ENCODE data around the gene ACD.
A peak's percentile ranks its signal among the peaks of the same experiment; 100 is the strongest.

The ACD gene

DNA sequence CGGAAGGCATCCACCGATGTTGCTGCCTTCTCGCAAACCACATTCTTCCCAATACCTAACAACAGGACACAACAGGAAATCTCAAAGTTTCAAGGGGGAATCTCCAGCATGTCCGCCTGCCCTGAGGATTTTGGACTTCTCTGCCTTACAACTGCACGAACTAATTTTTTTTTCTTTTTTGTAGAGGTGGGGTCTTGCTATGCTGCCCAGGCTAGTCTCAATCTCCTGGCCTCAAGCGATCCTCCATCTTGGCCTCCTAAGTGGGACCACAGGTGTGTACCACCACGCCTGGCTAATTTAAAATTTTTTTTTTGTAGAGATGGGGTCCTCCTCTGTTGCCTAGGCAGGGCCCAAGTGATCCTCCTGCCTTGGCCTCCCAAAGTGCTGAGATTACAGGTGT, 15.9 kb upstream of the ACD start:
- DNase-seq (ENCODE audit: low spot score) = no peak

DNA sequence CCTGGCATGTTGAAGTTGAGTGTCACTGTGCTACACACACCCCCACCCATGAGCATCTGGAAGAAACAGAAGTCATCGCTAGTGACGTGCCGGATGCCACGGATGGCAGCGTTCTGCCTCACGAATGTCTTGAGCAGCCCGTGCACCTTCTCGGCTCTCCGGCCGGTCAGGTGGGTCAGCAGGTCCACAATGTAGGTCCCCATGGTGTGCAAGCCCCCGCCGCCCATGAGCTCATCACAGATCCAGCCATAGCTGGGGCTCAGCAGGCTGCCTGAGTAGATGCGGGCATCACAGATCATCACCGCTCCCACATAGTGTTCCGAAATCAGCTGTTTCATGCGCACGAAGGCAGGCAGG, 15.5 kb upstream of the ACD start:
- DNase-seq (ENCODE audit: low spot score) = no peak

DNA sequence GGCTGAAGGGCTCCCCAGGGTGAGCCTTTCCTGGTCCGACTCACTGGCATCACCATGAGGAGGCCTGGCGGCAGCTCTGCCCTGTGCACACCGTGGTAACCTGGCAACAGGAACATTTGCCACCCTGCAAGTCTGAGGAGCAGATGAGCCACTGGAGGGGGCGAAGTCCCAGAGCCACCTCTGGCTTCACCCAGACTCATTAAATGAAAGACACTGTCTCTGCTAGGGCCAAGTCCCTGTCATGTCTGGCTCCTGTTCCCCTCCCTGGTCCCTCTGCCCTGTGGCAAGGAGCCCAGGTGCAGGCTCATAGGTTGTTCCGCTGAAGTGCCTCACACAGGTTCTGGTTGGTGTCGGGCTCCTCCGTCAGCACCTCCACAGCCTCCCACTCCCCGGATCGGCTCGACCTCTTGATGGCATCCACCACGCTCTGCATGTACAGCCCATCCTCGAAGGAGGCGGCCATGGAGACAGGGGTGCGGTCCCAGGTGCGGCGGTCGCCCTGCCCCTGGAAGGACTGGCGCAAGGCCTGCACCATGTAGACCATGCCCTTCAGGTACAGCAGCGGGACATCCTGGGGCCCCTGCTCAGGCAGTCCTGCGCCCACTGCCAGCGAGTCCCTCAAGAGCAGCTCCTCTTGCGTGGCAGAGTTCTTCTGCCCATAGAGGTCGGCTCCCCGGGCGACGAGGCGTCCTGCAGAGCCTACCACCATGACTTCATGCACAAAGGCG, 15.0 kb upstream of the ACD start:
- DNase-seq (ENCODE audit: low spot score) = no peak

DNA sequence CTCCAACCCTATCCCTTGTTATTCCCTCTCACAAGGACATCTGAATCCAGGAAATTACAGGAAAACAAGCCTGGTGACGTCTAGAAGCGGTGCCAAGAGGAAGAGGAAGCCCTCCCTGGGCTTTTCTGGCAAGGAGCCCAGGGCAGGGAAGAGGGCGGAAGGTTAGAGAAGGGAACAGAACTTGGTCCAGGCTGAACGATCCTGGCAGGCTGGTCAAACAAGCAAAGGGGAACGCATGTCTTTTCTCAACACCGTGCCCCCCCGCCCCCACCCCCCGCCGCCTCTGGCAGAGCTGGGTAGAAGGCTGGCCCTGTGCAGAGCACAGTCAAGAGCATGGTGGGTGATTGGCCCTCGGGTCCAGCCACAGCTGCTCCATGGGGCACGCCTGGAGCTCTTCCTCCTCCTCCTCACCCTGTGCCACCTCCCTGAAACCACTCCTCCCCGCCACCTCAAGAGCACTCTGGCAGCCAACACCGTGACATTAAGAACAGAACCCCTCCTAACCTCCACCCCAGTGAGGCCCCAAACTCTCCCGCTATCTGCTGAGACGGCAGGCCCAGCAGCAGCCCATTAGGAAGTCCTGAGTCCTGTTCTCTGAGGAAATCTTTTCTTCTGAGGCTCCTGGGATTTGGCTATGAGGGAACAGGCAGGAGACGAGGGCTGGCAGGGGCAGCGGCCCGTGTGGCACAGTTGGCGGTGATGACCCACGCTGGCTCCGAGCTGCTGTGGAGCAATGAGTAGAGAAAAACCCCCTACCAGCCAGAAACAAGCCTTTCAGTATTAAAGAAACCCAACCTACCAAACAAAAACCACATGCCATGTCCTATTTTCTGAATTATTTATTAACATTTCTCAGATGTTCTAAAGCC, 13.9 kb upstream of the ACD start:
- DNase-seq (ENCODE audit: low spot score) = no peak

DNA sequence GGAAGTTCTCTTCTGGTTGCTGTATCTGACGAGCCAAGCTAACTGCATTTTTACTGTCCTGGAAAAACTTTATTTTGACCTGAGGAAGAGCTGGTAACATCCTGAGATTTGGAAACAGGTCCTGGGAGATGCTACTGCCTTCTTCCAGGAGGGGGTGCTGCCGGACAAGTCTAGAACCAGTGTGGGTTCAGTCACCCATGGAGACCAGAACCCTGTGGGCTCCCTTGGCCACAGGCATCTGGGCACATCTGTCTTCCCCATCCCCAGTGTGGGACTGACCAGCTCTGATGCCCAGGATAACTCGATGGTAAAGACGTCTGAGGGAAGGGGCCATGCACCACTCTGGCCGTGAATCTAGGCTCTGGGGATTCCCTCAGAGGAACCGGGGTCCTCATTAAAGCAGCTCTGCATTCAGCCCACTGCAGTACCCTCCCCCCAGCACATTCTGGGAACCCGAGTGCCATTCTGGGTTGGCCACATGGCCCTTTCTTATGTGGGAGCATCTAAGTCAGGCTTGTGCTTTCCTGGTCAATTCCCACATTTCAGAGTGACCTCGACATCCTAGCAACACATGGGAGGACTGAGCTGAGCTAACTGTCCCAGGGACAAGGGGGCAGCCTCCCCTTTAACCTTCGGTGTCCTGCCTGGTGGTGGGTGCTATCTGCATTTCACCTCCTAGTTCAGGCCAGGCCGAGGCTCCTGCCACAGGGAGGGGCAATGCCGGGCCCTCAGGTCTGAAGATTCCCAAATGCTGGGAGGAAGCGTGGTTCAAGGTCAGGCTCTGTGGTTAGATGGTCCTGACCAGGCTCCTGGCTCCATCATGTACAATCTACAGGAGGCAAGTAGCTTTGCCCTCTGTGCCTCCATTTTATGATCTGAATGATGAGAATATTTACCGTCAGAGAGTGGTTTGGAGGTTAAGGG, 12.9 kb upstream of the ACD start:
- peak; percentile 92 for DNase-seq (ENCODE audit: low spot score)

DNA sequence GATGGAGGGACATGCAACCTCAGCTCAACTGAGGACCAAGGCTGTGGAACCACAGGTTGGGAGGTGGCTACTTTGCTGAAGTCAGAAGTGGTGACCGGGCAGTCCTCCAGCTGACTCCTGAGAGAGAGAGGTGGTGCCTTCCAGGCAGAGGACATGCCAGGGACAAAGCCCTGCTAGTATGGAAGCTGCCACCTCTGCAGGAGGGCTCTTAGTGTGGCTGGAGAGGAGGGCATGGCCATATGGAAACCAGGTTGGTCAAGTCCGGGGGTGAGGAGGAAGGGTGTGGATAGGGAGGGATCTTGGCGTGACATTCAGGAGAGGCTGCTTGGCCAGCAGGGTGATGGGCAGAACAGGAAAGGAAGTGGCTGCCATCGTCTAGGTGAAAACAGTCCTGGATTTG, 12.2 kb upstream of the ACD start:
- DNase-seq (ENCODE audit: low spot score) = no peak

DNA sequence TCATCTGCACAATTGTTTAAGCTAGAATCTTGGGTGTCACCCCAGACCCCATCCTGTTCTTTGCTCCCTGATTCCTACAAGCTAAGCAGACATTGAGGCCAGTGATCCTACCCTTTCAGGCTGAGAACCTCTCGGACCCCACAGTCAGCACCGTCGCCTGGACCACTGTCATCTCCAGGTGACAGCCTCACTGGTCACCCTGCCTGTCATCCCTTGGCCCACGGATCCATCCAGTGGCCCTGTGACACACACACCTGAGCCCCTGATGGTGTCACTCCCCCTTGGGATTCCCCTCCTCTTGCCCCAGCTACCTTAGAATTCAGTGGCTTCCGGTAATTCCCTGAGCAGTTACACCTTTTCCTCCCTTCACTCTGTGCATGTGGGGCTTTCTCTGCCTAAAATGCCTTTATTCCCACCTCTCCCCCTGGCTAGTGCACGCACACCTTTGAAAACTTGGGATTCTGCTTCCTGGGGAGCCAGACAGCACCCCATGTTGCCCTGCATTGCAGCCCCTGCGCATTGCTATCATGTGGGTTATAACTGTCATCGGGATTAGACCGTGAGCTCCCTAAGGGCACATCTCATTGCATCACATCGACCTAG, 9.5 kb upstream of the ACD start:
- no peak for DNase-seq (ENCODE audit: low spot score)

DNA sequence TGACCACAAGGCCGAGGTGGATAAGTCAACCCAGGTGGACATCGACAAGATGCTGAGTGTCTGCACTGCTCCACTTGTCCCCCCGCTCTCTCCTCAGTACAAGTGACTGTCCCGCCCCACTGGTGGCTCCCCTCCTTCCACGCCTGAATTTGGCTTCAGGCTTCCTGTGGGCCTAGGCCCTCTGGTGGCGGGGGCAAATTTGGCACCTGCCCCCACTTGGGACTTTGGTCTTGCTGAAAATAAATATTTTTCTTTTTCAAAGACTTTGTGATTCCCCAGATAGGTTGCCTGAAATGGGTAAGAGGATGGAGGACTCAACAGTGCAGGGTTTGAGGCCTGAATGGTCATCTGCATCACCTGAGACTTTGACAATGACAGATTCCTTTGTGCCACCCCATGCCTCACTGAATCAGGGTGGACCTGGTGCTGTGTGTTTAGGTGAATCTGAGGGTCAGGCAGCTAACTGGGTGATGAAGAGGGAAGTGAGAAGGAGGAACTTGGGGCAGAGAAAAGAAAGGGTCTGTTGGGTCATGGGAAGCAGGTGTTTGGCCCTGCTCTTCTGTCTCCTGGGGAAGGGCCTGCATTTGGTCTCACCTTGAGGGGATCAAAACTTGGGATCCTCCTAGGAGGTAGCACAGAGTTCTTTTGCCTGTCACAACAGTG, 8.6 kb upstream of the ACD start:
- DNase-seq (ENCODE audit: low spot score) = no peak

DNA sequence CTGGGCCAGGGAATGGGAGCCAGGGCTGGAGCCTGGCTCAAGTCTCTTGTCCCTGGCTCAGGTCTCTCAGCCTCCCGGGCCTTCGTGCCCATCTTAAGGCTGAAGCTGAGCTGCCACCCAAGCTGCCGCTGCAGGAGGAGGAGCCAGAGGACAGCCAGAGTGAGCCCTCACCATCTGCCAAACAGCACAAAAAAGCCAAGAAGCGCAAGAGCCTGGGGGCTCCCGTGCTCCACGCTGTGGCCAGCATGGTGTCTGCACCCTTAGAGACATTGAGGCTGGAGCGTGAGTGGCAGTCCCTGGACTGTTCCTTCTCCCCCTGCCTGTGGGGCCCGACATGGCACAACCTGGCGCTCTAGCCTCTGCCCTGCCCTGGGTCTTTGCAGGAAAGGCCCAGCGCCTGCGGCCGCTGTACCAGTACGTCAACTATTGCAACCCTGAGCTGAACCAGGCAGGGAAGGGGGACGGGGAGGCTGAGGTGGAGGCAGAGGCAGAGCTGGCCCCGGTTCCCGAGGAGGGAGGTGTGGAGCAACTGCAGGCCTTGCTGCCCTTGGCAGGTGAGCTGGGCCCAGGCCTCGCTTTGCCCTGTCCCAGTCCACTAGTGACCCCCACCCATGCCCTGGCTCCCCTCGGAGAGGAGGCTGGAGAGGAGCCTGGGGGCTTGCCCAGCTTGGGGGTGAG, 7.9 kb upstream of the ACD start:
- DNase-seq (ENCODE audit: low spot score) = peak; percentile 95

DNA sequence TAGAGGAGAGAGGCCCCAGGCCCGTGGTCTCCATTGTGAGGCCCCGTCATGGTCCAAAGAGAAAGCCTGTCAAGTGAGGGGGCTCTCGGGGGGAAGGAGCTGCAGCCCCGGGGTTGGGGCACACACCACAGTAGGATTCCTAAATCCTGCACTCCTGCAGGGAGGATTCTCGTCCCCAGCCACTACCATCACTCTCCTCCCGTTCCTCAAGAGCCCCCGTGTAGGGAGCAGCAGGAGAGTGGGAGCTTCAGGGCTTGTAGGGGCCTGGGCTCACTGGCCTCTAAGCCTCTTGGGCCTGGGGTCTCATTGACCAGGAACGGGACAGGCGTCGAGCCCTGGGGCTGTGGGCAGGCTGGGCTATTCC, 7.4 kb upstream of the ACD start:
- DNase-seq (ENCODE audit: low spot score) = no peak

DNA sequence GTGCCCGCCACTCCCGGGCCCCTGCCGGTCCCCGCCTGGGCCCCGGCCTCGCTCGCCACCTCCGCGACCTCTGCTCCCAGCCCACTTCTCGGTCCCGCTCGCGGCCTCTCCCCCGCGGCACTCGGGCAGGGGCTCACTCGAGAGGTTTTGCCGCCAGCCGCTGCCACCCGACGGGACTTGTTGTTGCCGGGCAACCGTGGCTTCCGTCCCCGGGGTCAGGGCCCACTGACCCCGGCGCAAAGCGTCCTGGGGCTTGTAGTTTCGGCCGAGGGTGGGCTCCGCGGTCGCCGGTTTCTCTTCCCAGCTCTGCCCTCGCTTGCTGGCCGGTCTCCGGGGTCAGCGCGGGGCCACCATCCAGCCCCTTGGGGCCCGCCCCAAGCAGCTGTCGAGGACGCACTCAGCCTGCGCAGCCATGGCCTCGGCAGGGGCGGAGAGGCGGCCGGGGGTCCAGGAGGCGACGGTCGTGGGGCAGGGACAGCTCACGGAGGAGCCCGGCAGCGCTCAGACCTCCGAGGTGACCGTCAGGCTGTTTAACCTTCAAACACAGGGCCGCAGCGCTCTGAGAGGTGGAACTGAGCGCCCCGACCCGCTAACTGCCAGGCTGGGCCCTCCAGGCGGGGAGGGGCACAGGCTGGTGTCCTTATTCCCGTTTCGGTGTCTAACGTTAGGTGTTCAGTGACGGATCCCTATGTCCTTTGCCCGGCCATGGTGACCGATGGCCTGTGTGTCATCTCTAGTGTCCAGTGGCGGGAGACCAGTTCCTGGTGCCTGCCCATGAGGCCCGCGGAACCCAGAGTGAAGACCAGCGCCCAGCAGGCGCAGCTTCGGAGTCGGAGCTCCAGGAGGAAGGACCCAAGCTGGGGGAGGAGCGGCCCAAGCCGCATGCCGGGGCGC, 6.7 kb upstream of the ACD start, which contains the start of the genes C16orf86 and ENKD1:
C16orf86 (plus strand) TSS at position 256 of the 894 bp plus-strand sequence; CDS start at position 413, 157 bp downstream.
ENKD1 (minus strand) TSS at position 192 of the 894 bp plus-strand sequence. CDS start 308 bp downstream, outside the sequence.
- DNase-seq (ENCODE audit: low spot score) = peak; percentile 92

DNA sequence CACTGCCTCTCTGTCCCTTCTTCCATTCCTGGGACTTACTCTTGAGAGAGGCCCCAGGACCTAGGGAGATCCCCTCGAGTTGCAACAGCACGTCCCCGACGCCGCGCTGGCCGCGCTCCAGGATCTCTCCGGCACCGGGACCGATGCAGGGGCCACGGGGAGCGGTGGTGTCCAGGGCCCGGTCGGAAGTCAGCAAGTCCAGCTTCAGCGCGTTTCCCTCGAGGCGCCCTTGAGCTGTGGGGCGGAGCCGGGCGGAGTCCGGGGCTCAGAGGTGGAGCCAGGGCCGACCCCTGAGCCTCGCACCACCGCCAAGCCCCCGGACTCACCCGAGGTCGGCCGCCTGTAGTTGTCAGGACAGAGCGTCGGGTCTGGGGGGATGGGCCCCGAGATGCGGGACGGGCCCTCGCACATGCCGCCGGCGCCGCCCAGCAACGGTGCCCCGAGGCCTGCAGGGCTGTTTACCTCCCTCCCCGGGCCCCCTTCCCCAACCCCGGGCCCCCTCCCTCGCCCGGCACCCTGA, 6.0 kb upstream of the ACD start:
- DNase-seq (ENCODE audit: low spot score) = peak; percentile 62

DNA sequence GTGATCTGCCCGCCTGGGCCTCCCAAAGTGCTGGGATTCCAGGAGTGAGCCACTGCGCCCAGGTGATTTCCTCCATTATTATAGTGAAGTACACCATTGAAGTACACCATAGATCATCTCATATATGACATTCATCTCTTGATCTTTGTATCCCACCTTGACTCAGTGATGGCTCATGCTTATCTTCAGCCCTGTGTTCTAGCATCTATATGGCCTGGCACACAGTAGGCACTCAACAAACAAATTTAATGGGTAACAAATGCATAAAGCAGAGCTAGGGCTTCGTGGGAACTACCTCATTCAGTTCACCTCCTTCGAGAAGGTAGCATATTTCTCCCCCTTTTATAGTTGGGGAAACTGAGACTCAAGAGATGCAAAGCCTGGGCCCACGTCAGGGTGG, 5.5 kb upstream of the ACD start:
- DNase-seq (ENCODE audit: low spot score) = no peak

DNA sequence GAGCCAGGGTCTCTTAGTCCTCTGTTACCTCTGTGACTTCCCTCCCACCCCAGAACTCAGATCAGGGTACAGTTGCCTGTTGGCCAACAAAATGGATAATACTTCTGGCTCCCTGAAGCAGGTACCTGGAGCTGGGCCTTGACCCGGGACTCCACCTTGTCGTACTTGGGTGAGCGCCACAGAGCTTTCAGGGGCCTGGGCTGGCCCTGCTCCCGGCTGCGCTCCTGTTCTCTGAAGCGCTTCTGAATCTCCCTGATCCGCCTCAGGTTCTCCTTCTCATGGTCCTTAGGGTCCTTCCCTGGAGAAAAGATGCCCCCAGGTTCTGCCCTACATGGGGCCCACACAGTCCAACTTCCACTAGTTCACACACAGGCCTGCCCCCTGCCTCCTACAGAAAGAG, 4.8 kb upstream of the ACD start:
- no peak for DNase-seq (ENCODE audit: low spot score)

DNA sequence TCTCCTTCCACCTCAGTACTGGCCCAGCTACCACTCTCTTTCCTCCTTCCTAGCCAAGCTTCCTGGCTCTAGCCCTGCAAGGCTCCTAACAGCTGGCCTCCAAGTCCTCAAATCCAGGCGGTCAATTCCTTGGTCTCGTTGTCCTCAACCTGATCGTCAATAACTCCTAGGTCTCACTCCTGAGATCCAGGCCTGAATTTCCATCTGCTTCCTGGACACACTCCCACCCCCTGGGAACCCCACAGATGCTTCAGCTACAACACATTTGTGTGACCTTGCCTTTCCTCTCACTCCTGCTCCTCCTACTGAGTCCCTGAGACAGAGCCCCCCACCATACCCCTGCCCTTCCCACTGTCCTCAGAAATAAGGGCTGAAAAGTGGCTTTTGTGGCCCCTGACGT, 4.2 kb upstream of the ACD start:
- DNase-seq (ENCODE audit: low spot score) = no peak

DNA sequence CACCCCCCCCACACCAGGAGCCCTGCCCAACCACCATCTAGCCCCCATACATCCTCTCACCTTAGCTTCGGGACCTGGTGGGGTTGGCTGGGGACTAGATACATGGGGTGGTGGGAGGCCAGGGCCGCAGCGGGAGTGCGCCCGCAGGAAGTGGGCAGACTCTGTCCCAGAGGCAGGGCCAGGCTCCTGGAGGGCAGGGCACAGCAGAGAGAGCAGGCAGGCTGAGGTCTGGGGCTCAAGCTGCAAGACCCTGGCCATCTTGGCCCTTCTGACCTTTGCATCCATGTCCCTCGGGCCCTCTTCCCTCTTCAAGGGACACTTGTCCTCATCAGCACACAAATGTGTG, 3.8 kb upstream of the ACD start:
- DNase-seq (ENCODE audit: low spot score) = no peak

DNA sequence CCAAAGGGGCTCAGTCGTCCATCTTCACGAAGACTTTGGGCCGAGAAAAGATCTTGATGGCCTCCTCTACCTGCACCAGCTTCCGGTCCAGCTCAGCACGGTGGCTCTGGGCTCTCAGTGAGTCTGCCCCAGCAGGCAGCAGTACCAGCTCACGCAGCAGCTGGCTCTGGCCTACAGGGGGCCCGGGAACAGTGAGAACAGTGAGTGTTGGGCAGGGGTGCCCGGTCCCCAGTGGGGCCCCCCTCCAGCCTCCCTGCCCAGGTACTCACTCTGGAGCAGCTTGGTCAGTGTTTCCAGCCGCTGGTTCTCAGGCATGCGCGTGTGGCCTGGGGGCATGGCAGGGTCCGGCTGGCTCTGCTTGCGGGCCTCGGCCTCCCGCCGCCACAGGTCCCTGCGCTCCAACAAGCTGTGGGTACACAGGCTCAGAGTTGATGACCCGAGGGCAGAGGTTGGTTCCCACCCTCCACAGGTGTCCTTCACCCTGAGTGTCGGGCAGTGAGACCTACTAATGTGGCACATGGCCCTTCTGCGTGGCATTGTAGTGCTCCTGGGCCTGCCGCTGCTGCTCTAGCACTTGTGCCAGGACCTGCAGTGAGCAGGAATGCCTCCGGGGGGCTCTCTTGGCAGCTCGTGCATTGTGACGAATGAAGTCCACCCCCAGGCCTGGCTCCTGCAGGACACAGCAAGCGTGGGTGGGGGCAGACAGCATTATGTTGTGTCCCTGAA, 3.3 kb upstream of the ACD start:
- DNase-seq (ENCODE audit: low spot score) = no peak

DNA sequence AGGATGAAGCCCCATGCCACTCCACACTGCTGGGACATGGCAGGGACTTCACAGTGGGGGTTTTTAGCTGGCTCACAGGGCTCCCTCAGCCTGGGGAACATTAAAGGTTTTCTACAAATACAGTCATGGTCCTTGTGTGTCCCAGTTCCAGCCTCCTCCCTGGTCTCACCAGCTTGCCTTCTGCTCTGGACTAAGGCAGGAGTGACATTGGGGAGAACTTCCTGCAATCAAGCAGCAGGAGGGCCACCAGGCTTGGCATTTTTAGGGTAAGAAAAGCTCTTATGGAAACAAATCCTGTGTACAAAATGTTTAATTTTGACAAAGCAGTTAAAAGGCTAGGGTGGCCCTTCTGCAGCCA, 2.6 kb upstream of the ACD start:
- no peak for DNase-seq (ENCODE audit: low spot score)

Measured in AG20443 (cell line).